Putamen (tissue), 1 donor: ENCODE data around the gene NGFR.
"Not testable (repeated sequence)": the region's sequence is repeated elsewhere in the genome, so short reads cannot be mapped to it uniquely, and the experiment has no call there.

Experiments
- DNase-seq: peaks from one replicate; pipeline ENCODE4 v3.0.0-alpha.2; 2016; ENCODE audit warnings: low spot score

NGFR gene

DNA sequence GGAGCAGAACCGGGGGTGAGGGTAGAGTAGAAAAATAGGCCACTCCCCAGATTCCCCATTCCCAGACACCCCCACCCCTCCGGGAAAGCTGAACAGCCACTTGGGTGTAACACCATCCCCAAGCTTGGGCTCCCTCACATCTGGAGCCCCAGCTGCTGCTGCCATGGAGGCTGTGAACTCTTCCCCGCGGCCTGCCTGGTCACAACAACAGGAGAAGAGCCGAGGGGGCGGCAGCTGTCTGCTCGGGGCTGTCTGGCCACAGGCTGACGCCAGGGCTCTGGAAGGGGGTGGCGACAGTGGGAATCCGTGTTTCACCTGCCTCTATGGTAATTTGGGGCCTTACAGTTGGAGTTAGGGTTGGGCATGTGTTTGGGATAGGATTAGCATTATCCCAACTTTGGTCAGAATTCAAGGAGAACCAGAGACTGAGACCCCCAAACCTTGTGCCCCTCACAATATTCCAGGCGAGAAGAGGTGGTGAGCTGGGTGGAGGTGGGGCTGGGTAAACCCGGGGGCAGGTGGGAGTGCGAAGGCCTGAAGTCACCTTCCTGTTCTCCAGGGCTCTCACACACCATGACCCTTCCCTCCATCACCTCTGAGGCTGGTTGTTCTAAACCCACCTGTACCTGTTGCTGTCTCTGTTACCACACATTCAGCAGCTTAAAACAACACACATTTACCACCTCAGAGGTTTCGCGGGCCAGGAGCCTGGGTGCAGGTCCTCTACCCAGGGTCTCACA is 50.9 kb downstream of the NGFR start:
- no peak for DNase-seq

GRCh38 chr17:49546546-49547535 is 51.7 kb downstream of the NGFR start:
- no peak for DNase-seq

- no peak for DNase-seq
Observed at GRCh38 chr17:49547566-49547965, 52.5 kb downstream of the NGFR start.

DNA sequence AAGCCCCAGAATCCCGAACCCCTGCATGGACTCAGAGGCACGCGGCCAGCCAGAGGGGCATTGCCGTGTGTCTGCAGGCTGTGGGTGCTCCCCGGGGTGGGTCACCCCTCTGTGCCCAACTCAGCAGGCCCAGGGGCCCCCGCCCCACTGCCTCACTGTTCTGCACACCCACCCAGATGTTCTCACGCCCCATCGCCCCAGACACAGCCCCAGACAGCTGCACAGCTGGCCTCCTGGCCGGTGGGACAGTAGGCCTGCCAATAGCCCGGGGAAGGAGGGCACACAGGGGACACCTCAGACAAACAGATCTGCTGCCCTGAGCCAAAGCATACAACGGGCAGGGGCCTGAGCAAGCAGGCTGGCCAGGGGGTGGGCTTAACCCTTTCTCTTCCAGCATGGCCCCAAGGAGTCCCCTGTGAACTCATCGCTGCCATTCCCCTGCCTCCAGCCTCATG is 53.0 kb downstream of the NGFR start:
- DNase-seq = no peak

DNA sequence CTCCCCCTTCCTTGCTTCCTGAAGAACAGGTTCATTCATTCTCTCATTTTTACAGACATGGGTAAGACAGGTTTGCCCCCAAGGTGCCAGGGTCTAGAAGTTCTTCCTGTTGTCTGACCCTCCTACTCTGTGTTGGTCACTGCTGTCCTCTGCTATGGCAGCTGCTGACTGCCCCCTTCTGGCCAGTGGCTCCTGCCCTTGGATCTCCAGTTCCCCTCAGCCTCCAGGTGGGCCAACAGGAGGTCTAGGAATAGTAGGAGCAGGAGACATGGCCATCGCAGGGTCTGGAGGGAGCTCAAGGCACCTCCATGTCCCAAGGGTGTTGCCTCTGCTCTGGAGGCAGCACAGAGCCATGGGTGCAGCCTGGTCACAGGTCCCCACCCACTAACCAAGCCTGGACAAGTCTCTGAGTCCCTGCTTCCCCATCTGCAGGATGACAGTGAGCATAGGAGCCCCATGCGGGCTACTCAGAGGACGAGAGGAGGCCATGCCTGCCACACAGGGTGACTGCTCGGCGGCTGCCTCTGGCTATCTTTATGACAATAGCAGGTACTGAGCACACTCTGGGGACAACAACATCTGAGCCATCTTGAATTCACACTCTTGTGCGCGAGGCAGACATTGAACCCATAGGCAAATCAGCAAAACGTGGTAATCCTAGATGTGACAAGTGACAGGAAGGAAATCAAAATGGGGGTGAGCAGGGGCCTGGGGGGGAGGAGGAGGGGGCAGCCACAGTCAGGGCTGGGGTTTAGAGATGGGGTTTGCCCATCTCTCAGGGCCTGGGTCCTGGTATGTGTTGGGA is 53.6 kb downstream of the NGFR start:
- DNase-seq = no peak

- DNase-seq = no peak
Observed at GRCh38 chr17:49549311-49549605, 54.2 kb downstream of the NGFR start.

- DNase-seq = no peak
Observed at GRCh38 chr17:49549691-49550678, 54.9 kb downstream of the NGFR start.

GRCh38 chr17:49550764-49551163 is 55.7 kb downstream of the NGFR start:
- not testable (repeated sequence) for DNase-seq

- no peak for DNase-seq
Observed at GRCh38 chr17:49551221-49552069, 56.4 kb downstream of the NGFR start.

DNA sequence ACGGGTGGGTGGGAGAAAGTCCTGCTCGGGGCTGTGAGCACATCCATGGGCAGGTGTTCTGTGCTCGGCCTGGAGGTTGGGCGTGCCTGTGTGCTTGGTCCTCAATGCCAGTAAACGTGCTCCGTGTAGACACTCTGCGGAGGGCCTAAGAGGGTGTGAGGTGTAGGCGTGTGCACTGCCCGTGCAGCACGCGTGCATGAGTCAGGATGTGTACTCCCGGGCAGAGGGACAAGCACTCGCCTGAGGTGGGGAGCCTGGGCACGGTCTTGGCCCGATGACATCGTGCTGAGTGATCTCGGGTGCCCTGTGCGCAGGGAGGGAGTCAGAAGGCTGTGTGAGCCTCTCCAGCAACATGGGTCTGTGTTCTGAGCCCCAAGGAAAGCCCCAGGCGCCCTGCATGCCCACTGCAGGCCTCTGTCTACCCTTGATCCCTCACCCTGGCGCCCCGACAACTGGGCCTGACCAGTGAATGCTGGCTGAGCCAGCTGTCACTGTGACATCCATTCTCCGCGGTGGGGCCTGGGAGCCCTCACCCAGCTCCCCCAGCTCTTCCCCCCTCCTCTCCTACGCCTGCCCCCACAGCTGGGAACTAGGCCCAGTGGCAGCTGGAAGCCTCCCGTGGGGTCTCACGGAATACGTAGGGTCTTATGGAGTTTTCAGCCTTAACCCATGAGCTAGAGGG is 57.1 kb downstream of the NGFR start:
- DNase-seq = no peak

DNA sequence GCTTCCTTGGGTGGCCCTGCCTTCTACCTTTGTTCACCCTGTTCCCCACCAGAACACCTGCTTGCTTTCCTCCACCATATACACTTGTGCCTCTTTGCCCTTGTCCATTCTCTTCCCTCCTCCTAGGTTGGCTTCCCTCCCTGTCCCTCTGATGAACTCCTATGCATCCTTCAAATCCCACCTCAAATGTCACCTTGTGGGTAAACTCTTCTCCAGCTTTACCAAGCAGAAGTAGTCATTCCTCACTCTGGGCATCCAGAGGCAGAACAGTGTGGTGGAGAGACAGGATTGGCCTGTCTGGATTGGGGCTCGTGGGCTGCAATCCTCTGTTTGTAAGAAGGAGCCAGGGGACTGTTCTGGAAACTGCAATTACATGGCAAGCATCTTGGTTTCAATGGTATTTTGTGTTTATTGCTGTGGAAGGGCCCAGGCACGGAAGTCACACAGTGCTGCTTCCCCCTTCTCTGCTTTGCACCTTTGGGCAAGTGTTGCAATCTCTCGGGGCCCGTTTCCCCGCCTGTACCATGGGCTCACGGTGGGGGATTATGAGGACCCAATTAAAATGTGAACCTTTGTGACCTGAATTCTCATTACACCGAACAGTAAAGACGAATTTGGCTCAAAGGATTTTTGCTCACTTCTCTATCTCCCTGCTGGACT is 58.7 kb downstream of the NGFR start:
- DNase-seq = no peak

- DNase-seq = no peak
Observed at GRCh38 chr17:49554694-49555494, 59.8 kb downstream of the NGFR start.

DNA sequence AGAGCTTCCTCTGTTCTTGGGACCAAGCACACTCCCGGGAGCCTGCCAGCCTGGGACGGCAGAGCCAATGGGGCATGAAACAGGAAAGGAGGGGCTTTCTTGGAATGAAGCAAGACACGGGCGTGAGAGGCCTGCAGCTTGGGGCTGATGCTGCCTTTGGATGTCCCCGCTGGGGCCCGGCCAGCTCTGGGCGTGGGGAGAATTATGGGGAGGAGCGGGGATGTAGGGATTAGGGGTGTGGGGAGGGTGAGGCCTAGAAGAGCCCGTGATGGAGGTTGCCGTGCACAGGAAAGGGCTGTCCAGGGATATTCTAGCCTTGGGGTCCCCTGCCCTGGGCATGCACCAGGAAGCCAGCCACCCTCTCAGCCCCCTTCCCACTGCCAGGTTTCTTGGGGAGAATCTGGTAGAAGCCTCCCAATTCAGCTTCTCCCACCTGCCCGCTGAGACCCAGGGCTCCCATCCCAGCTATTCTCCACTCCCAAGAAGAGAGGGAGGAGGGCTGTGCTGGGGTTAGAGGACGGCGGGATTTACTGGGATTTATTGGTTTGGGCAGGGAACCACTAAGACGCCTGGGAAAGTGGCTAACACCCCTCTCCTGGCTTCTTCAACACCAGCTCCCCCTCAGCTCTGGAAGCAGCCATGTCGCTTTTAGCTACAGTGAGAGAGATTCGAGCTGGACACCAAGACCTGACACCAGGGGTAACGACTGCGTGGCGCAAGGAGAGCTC is 60.6 kb downstream of the NGFR start:
- DNase-seq = no peak

DNA sequence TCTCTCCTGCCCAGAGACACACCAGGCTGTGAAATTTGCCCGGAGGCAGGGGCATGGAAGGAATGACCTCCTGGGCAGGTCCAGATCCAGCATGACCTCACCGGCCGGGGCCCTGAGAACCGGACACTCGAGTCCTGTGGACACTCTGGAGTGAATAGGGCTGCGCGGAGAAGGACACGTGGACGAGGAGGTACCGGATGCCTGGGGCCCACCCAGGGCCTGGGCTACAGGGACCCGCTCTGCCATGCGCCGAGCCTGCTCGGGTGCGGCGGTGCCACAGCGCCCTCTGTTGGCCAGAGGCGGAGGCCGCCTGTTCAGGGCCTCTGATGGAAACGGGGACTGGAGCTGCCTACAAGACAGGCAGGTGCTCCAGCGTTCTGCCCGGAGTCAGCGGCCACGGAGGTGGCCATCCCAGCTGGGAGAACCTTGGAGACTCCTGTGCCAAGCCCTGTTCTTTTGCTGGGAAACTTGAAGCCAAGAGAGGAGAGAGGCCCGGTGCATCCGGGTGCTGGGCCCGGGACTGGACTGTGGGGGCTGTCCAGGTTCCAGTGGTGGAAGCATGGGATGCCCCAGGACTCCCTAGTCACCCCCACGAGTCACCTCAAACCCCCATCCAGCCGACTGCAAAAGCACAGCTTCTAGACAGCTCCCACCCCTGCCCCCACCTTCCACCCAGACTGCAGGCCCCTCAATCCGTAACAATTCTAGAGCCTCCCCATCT is 61.3 kb downstream of the NGFR start:
- DNase-seq = no peak

DNA sequence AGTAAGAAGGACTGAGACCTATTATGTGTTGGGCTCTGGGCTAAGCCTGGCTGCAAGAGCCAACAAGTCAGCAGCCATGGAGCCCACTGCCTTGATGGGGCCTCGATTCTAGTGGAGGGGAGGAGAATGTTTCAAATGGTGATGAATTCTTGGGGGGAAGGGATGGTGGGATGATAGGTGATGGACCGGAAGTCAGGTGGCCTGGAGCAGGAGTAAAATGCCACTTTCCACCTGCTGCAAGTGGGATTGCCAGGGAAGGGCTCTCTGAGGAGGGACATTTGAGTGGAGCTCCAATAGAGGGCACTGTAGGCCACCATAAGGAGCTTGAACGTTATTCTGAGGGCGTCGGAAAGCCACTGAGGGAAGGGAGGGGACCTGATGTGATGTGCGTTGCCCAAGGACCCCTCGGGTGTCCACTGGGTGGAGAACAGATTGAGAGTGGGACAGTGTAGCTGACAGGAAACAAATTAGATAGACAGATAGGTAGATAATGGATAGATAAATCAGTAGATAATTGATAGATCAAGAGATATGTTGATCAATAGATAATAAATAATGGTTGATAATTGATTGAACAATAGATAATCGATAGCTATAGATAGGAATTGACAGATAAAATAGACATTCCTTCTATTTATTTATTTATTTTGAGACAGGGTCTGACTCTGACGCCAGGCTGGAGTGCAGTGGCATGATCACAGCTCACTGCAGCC is 62.4 kb downstream of the NGFR start:
- no peak for DNase-seq
